ENCODE data around the gene KCNIP3.

Gene KCNIP3

DNA sequence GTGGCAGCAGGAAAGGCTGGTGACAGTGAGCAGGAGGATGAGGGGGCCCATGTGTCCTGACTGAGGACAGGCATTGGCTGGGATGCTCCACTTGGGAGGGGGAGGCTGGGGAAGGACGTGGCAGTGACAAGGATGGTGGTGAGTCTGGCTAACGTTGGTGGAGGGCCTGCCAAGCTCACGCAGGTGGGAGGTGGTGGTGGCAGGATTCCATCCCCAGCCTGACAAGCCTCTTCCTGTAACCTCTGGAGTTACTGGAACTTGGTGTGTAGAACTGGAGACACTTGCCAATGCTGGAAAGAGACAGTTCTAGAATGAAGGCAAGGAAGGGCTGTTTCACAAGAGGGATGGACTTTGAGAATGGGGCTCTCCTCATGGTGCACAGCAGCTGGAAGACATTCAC lies 14.7 kb upstream of the KCNIP3 start:
- Histone ChIP-seq H3K4me1 (ENCODE audit: control insufficient read depth, insufficient read depth, low read length, unreplicated experiment) (peaks cover 14% of the 10 kb centered on the region), H2AFZ (ENCODE audit: low read length, unreplicated experiment) (no peak overlapping the region), H3K27me3 (ENCODE audit: insufficient read depth, low read length) (no peaks in the 10 kb centered on the region), H3K27ac (ENCODE audit: low read depth, low read length) (no peak overlapping the region), H3K79me2 (ENCODE audit: control insufficient read depth, insufficient read depth, low read length, unreplicated experiment) (no peaks in the 10 kb centered on the region), H3K4me3 (ENCODE audit: low read depth, low read length) (no peak overlapping the region), H3K36me3 (ENCODE audit: insufficient read depth, low read length) (no peaks in the 10 kb centered on the region)

DNA sequence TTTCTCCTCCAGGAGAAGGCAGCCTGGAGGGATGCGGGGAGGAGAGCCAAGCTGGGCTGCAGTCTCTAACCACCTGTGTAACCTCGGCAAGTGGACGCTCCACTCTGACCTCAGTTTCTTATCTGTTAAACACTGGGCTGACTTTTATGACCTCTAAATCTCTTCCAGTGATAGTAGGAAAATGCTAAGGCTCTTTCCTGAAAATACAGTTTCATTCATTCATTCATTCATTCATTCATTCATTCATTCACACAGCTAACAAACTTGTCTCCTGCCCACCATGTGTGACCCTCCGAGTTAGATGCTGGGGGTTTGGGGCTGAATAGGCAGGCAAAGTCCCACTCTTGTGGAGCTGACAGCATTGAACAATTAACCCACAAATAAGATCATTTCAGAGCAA lies 13.6 kb upstream of the KCNIP3 start:
- no peak overlapping the region for H2AFZ ChIP-seq (ENCODE audit: low read length, unreplicated experiment)
- H3K27ac ChIP-seq (ENCODE audit: low read depth, low read length) = no peak overlapping the region
- no peaks in the 10 kb centered on the region for H3K36me3 ChIP-seq (ENCODE audit: insufficient read depth, low read length)
- no peaks in the 10 kb centered on the region for H3K79me2 ChIP-seq (ENCODE audit: control insufficient read depth, insufficient read depth, low read length, unreplicated experiment)
- no peak overlapping the region for H3K4me3 ChIP-seq (ENCODE audit: low read depth, low read length)
- peaks cover 3% of the 10 kb centered on the region for H3K4me1 ChIP-seq (ENCODE audit: control insufficient read depth, insufficient read depth, low read length, unreplicated experiment)
- no peaks in the 10 kb centered on the region for H3K27me3 ChIP-seq (ENCODE audit: insufficient read depth, low read length)

DNA sequence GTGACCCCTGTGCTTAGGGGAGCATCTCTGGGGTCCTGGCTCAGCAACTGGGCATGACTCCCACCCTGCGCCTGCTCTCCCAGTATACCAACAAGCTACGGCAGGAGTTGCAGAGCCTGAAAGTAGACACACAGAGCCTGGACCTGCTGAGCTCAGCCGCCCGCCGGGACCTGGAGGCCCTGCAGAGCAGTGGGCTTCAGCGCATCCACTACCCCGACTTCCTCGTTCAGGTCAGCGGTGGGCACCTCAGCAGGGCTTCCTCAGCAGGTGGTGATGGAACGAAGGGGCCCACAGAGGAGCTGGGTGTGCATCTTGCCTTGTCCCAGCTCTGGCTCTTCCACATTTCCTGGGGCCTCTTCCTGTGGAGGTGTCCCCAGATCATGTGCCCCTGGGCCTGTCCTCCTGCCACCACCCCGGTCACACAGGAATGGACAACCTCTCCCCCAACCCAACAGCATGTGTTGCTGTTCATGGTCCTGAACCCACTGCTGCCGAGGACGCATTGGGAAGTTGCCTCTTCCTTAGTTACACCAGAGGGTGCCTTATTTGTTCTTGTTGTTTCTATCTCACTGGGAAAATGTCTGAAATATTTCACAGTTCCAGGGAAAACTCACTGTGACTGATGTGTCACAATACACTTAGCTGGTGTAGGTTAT lies 12.1 kb upstream of the KCNIP3 start:
- no peaks in the 10 kb centered on the region for H3K36me3 ChIP-seq (ENCODE audit: insufficient read depth, low read length)
- H3K27ac ChIP-seq (ENCODE audit: low read depth, low read length) = no peak overlapping the region
- H3K79me2 ChIP-seq (ENCODE audit: control insufficient read depth, insufficient read depth, low read length, unreplicated experiment) = no peaks in the 10 kb centered on the region
- no peak overlapping the region for H2AFZ ChIP-seq (ENCODE audit: low read length, unreplicated experiment)
- no peaks in the 10 kb centered on the region for H3K4me1 ChIP-seq (ENCODE audit: control insufficient read depth, insufficient read depth, low read length, unreplicated experiment)
- H3K4me3 ChIP-seq (ENCODE audit: low read depth, low read length) = no peak overlapping the region
- no peaks in the 10 kb centered on the region for H3K27me3 ChIP-seq (ENCODE audit: insufficient read depth, low read length)

DNA sequence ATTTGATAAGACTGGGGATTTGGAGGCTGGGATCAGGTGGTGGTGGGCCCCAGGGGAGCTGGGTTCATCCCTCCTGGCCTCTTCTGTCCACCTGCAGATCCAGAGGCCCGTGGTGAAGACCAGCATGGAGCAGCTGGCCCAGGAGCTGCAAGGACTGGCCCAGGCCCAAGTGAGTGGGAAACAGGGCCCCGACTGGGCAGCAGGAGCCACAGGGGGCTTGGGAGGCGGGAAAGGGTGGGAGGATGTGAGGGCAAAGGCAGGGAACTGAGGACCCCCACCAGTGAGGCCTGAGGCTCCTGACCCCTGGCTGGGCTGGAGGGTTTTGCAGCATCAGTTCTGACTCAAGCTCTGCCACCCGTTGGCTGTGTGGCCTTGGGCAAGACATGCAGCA lies 11.6 kb upstream of the KCNIP3 start:
- no peak overlapping the region for H3K4me3 ChIP-seq (ENCODE audit: low read depth, low read length)
- H3K27me3 ChIP-seq (ENCODE audit: insufficient read depth, low read length) = no peaks in the 10 kb centered on the region
- no peaks in the 10 kb centered on the region for H3K79me2 ChIP-seq (ENCODE audit: control insufficient read depth, insufficient read depth, low read length, unreplicated experiment)
- H3K36me3 ChIP-seq (ENCODE audit: insufficient read depth, low read length) = no peaks in the 10 kb centered on the region
- no peak overlapping the region for H3K27ac ChIP-seq (ENCODE audit: low read depth, low read length)
- no peak overlapping the region for H2AFZ ChIP-seq (ENCODE audit: low read length, unreplicated experiment)
- H3K4me1 ChIP-seq (ENCODE audit: control insufficient read depth, insufficient read depth, low read length, unreplicated experiment) = no peaks in the 10 kb centered on the region

DNA sequence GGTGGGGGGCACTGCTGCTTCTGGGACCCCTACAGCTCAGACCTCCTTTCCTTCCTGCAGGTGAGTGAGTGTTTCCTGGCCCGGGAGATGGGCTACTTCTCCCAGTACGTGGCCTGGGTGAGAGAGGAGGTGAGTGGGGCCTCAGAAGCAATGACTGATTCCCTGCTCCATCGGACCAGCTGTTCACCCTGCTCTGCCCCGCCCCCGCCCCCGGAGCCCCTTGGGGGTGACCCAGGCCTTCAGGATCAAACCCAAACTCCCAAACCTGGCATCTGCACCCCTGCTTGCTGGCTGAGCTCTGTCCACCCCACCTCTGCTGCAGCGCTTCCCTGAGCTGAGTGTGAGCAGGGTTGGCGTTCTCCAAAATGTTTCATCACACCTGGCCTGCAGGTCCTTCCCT lies 9.8 kb upstream of the KCNIP3 start:
- no peaks in the 10 kb centered on the region for H3K4me1 ChIP-seq (ENCODE audit: control insufficient read depth, insufficient read depth, low read length, unreplicated experiment)
- H3K79me2 ChIP-seq (ENCODE audit: control insufficient read depth, insufficient read depth, low read length, unreplicated experiment) = no peaks in the 10 kb centered on the region
- no peak overlapping the region for H3K27ac ChIP-seq (ENCODE audit: low read depth, low read length)
- no peaks in the 10 kb centered on the region for H3K27me3 ChIP-seq (ENCODE audit: insufficient read depth, low read length)
- H3K36me3 ChIP-seq (ENCODE audit: insufficient read depth, low read length) = no peaks in the 10 kb centered on the region
- no peak overlapping the region for H3K4me3 ChIP-seq (ENCODE audit: low read depth, low read length)
- no peak overlapping the region for H2AFZ ChIP-seq (ENCODE audit: low read length, unreplicated experiment)

DNA sequence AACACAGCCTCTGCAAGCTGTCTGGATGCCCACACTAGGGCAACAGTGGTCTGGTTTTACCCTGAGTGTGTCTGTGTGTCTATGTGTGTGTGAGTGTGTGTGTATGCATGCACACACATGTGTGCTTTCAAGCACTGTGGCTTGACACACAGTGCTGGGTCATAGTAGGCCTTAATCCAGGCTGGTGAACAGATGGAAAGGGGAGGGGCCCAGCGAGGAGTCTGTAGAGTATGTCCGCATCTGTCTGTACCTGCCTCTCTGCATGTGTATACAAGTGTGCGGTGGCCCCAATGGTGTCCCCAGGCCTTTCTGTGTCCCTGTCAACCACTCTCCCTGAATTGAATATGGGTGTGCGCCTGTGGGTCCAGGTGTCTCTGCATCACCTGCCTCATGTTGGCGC lies 9.3 kb upstream of the KCNIP3 start:
- Histone ChIP-seq H3K36me3 (ENCODE audit: insufficient read depth, low read length) (no peaks in the 10 kb centered on the region), H3K4me1 (ENCODE audit: control insufficient read depth, insufficient read depth, low read length, unreplicated experiment) (no peaks in the 10 kb centered on the region), H3K79me2 (ENCODE audit: control insufficient read depth, insufficient read depth, low read length, unreplicated experiment) (no peaks in the 10 kb centered on the region), H2AFZ (ENCODE audit: low read length, unreplicated experiment) (no peak overlapping the region), H3K27me3 (ENCODE audit: insufficient read depth, low read length) (no peaks in the 10 kb centered on the region), H3K4me3 (ENCODE audit: low read depth, low read length) (no peak overlapping the region), H3K27ac (ENCODE audit: low read depth, low read length) (no peak overlapping the region)

DNA sequence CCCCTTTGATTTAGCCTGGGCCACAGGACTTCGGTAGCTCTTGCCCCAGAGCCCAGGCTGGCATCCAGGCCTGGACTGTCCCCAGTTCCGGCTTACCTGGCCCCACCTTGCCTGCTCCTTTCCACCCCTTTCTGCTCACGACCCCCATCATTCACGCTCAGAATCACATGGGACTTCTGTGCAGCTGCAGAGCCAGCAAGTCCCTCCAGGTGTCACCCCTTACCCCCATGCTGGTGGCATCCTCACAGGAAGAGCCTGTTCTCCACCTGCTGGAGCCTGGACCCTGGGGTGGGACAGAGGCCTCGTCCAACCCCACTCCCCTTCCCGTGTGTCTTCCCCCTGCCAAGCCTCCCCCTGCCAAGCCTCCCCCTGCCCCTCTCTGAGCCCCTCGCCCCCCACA lies 7.9 kb upstream of the KCNIP3 start:
- H3K79me2 ChIP-seq (ENCODE audit: control insufficient read depth, insufficient read depth, low read length, unreplicated experiment) = no peaks in the 10 kb centered on the region
- no peak overlapping the region for H2AFZ ChIP-seq (ENCODE audit: low read length, unreplicated experiment)
- H3K4me1 ChIP-seq (ENCODE audit: control insufficient read depth, insufficient read depth, low read length, unreplicated experiment) = no peaks in the 10 kb centered on the region
- no peak overlapping the region for H3K27ac ChIP-seq (ENCODE audit: low read depth, low read length)
- no peaks in the 10 kb centered on the region for H3K36me3 ChIP-seq (ENCODE audit: insufficient read depth, low read length)
- no peak overlapping the region for H3K4me3 ChIP-seq (ENCODE audit: low read depth, low read length)
- H3K27me3 ChIP-seq (ENCODE audit: insufficient read depth, low read length) = no peaks in the 10 kb centered on the region

DNA sequence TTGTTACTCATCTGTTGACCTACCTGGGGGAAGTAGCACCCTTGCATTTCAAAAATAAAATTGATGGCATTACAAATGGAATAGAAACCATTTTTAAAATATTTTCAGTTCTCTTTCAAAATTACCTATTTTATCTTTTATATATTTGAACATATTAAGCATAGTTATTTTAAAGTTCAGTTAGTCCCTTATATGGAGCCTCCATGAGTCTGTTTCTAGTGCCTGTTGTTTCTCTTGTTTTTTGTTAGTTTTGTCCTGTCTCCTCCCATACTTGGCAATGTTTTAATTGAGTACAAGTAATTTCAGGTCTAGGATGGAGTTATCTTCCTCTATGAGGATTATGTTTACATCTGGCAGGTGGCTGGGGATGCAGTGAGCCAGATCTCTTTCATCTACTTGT lies 5.9 kb upstream of the KCNIP3 start:
- Histone ChIP-seq H3K79me2 (ENCODE audit: control insufficient read depth, insufficient read depth, low read length, unreplicated experiment) (no peaks in the 10 kb centered on the region), H3K36me3 (ENCODE audit: insufficient read depth, low read length) (no peaks in the 10 kb centered on the region), H2AFZ (ENCODE audit: low read length, unreplicated experiment) (no peak overlapping the region), H3K4me1 (ENCODE audit: control insufficient read depth, insufficient read depth, low read length, unreplicated experiment) (no peaks in the 10 kb centered on the region), H3K4me3 (ENCODE audit: low read depth, low read length) (no peak overlapping the region), H3K27ac (ENCODE audit: low read depth, low read length) (no peak overlapping the region), H3K27me3 (ENCODE audit: insufficient read depth, low read length) (no peaks in the 10 kb centered on the region; the same call in 1 of the 2 replicates)

DNA sequence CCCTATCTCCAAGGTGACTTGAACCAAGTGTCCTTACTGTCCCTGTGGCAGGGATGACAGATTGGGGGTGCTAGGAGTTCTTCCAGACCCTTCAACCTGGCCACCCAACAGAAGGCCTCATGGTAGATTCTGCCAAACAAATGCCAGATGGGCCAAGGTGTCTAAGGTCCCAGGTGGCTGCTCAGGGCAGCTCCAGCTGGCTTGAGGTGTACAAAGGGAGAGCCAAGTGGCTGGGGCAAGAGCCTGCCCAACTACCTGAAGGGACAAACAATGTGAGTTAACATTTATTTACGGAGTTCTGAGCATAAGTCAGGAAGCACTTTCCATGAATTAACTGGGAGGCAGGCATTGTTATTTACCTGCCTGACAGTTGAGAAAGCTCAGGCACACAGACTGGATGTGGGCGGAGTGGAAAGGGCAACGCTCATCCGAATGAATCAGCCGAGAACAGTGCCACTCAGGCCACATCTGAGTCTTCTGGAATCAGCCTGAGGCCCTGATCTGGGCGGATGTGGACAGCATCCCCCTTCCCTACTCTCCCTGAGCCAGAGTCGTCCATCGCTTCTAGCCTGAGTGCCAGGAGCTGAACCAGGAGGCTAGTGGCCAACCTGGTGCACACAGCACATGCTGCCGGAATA lies 4.4 kb upstream of the KCNIP3 start:
- Histone ChIP-seq H2AFZ (ENCODE audit: low read length, unreplicated experiment) (no peak overlapping the region), H3K27ac (ENCODE audit: low read depth, low read length) (no peak overlapping the region), H3K4me3 (ENCODE audit: low read depth, low read length) (no peak overlapping the region), H3K4me1 (ENCODE audit: control insufficient read depth, insufficient read depth, low read length, unreplicated experiment) (peaks cover 10% of the 10 kb centered on the region), H3K79me2 (ENCODE audit: control insufficient read depth, insufficient read depth, low read length, unreplicated experiment) (no peaks in the 10 kb centered on the region), H3K36me3 (ENCODE audit: insufficient read depth, low read length) (no peaks in the 10 kb centered on the region), H3K27me3 (ENCODE audit: insufficient read depth, low read length) (no peaks in the 10 kb centered on the region; the same call in none of the 2 replicates)

DNA sequence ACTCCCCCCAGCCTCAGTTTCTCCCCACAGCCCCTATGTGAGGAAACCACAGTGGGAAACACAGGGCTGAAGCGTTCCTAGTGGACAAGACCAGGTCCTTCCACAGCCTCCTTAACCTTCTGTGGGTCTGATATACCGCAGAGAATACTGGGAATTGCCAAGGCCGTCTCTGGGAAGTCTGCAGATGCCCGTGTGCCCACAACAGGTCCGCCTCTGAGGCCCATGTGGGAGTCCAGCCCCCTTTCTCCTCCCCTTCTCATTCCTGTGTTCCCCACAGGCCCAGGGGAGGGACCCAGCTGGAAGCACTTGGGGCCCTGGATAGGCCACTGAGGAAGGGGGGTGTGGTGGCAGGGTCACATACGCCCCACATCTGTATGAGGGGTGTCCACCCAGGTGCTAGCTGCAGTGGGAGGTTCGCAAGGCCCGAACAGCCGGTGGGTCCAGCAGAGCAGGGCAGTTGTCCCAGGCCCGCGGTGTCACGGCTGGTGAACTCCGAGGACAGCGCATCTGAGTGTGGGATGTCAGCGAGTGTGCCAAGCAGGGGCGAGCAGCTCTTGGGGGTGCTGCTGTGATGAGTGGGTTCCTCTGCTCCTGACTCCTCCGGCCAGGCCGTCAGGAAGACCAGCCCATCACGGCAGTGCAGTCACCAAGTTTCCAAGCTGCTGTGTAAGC lies 2.4 kb upstream of the KCNIP3 start:
- H3K4me1 ChIP-seq (ENCODE audit: control insufficient read depth, insufficient read depth, low read length, unreplicated experiment) = peaks cover 17% of the 10 kb centered on the region
- H3K4me3 ChIP-seq (ENCODE audit: low read depth, low read length) = no peak overlapping the region
- no peaks in the 10 kb centered on the region; the same call in none of the 2 replicates for H3K27me3 ChIP-seq (ENCODE audit: insufficient read depth, low read length)
- H2AFZ ChIP-seq (ENCODE audit: low read length, unreplicated experiment) = no peak overlapping the region
- H3K27ac ChIP-seq (ENCODE audit: low read depth, low read length) = no peak overlapping the region
- H3K36me3 ChIP-seq (ENCODE audit: insufficient read depth, low read length) = no peaks in the 10 kb centered on the region
- H3K79me2 ChIP-seq (ENCODE audit: control insufficient read depth, insufficient read depth, low read length, unreplicated experiment) = no peaks in the 10 kb centered on the region

DNA sequence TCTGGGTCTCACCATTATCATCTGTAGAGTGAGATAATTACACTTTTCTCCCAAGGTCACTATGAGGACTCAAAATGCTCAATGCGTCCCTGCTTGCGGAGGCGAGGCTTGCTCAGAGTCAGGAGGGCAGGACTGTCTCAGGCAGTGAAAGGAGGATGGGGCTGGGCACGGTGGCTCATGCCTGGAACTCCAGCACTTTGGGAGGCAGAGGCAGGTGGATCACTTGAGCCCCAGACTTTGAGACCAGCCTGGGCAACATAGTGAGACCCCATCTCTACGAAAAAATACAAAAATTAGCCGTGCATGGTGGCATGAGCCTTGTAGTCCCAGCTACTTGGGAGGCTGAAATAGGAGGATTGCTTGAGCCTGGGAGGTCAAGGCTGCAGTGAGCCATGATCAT lies 1.8 kb upstream of the KCNIP3 start:
- Histone ChIP-seq H3K27ac (ENCODE audit: low read depth, low read length) (no peak overlapping the region), H3K4me3 (ENCODE audit: low read depth, low read length) (no peak overlapping the region)

More for the DNA sequence above, 1.8 kb upstream of the KCNIP3 start:
- peaks cover 17% of the 10 kb centered on the region for H3K4me1 ChIP-seq (ENCODE audit: control insufficient read depth, insufficient read depth, low read length, unreplicated experiment)
- H3K36me3 ChIP-seq (ENCODE audit: insufficient read depth, low read length) = no peaks in the 10 kb centered on the region
- no peaks in the 10 kb centered on the region; the same call in none of the 2 replicates for H3K27me3 ChIP-seq (ENCODE audit: insufficient read depth, low read length)
- no peak overlapping the region for H2AFZ ChIP-seq (ENCODE audit: low read length, unreplicated experiment)
- H3K79me2 ChIP-seq (ENCODE audit: control insufficient read depth, insufficient read depth, low read length, unreplicated experiment) = no peaks in the 10 kb centered on the region
